Head of caudate nucleus (tissue), 42 donors: Measurements from ENCODE around the gene GARNL3.

Experiments used
- DNase-seq, 42 donors: peaks; one replicate each; pipeline versions ENCODE4 v3.0.0 to v3.0.0-alpha.2; 2020 to 2021; ENCODE audit warnings: mixed read lengths in 7 of 42
- intact Hi-C: fragments of 100-400 bp; cut with DNase I; formaldehyde crosslinking; loops from one replicate; pipeline ENCODE4 v1.15.0; 2022

GARNL3 gene

GRCh38 chr9:127264462-127265219 is at the start of gene GARNL3:
Gene GARNL3 (plus strand): TSS chr9:127264774. CDS start chr9:127264878, 104 bp downstream.
- peak in 17 of 42 donors; percentile 14 to 71 (median 36) for DNase-seq
- intact Hi-C loops, result no loop called here

- peak in 4 of 42 donors; percentile 8 to 21 (median 12) for DNase-seq
- intact Hi-C loops, result no loop called here
Observed at GRCh38 chr9:127215268-127216209, 49.0 kb upstream of the GARNL3 start.

- intact Hi-C loops, result no loop called here
- DNase-seq, result peak in 1 of 42 donors; percentile 17
Observed at GRCh38 chr9:127216210-127216887, 48.2 kb upstream of the GARNL3 start.

DNA sequence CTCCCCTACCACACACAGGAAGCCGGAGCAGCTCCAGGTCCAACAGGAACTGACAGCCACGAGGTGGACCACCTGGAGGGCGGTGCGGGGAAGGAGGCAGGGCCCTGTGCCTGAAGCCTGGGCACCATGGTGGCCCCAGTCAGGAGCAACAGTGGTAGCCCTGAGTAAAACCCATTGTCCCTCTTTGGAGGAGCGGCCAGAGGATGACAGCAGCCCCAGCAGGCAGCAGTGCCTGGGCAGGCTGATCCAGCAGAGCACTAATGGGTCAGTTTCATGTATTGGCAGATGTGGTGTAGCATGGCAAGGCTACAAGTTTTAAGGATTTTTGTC is 47.7 kb upstream of the GARNL3 start:
- DNase-seq, result peak in 2 of 42 donors; percentile 21 to 56
- intact Hi-C loops, result no loop called here

- DNase-seq, result peak in 2 of 42 donors; percentile 23 to 24
- intact Hi-C loops, result no loop called here
Observed at GRCh38 chr9:127218818-127219217, 45.8 kb upstream of the GARNL3 start.

GRCh38 chr9:127219520-127219919 is 45.1 kb upstream of the GARNL3 start:
- peak in 1 of 42 donors; percentile 27 for DNase-seq
- intact Hi-C loops, result no loop called here

DNA sequence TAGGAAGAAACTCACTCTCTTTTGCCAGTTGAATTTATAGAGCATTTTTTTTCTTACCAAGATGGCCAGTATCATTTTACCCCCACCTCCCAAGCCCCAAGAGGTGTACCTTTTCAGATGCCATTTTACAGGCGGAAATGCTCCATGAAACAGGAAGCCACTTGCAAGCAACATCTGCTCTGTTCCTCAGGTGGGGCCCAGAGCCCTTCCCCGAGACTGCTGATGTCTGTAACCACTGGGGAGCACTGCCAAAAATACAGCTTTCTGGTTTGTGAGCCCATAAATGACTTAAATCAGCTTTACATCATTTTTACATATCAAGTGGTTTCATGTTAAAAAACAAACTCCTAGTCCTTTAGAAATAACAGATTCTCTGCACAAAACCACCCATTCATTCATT is 42.9 kb upstream of the GARNL3 start:
- peak in 1 of 42 donors; percentile 10 for DNase-seq
- intact Hi-C loops, result no loop called here

DNA sequence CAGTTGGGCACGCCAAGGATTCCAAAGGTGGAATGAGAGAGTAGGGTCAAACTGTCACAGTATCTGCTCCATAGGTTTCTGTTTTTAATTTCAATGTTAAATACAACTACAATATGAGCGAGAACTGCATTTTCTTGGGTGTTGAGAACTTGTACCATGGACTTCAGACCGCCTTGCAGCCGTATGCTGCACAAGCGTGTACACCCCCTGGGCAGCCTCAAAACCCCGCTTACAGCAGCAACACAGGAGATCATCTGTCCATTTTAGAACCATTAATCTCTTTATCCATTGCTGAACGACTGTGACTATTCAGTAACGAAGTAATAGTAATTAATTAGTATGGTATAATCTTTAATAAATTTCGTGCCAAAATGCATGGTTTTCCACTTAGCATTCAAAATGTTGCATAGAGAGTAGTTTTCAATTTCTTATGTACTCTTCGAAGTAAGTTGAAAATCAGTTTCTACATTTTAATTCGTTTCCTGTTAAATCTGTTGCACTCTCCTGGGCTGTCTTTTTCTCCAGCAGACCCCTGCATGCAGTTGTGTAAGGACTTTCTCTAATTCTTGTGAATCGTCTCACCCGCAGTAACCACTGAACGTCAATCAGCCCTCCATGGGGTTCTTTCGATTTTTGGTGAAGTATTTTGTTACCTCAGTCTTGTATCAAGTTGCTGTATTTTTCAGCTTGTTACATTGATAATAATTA is 42.0 kb upstream of the GARNL3 start:
- intact Hi-C loops, result no loop called here
- peak in 1 of 42 donors; percentile 20 for DNase-seq

DNA sequence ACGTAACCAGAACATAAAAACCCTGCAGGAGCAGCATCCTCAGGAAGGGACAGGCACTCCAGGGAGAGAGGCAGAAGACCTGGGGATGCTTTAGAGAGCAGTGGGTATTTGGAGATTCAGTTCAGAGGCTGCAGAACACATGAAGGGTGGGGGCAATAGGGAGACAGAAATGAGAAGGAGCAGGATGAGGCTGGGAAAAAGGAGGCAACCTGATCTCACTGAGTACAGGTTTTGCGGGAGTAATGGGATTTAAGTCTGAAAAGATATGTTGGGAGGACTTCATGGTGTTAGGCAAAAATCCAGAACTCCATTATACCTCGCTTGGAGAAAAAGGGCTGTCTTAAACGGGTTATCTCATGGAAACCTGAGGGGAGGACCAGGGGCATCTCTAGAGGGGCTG is 41.3 kb upstream of the GARNL3 start:
- intact Hi-C loops, result no loop called here
- peak in 2 of 42 donors; percentile 14 to 34 for DNase-seq

- intact Hi-C loops, result no loop called here
- peak in 4 of 42 donors; percentile 17 to 53 (median 33) for DNase-seq
Observed at GRCh38 chr9:127223810-127224177, 40.8 kb upstream of the GARNL3 start.

GRCh38 chr9:127224178-127224882 is 40.2 kb upstream of the GARNL3 start:
- intact Hi-C loops, result no loop called here
- DNase-seq, result peak; percentile 82 to 96 (median 92)

DNA sequence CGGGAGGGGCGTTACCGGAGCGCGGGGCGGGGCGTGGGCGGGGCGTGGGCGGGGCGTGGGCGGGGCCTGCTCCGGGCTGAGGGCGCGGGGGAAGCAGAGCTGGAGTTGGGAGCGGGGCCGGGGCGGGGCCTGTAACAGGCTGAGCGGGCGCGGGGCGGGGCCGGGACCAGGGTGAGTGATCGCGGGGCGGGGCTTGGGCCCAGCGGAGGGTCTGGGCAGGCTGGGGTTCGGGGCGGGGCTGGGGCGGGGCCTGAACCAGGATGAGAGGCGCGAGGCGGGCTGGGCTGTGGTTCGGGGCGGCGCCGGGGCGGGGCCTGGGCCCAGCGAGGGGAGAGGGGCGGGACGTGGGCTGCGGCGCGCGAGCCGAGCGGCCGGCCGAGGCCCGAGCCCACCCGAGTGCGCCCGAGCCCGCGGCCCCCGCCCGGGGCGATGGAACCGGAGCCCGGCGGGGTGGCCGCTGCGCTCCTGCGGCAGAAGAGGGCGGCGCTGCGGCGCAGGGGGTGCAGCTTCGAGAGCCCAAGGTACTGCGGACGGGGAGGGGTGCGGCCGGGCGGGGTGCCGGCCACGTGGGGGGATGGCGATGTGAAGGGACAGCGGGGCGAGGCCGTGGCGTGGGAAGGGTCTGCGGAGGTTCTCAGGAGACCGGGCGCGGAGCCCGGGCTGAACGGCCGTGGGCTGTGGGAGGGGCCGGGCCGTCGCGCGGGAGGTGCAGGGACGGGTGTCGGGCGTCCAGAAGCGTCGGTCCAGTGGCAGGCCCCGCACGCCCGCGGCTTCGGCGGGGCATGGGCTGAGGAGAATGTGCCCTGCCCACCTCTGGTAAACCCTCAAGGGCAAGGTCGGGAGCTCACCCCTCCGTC is 39.5 kb upstream of the GARNL3 start:
- intact Hi-C loops, result loop anchor here (5.0 kb wide), 1 partner anchor 172 kb away; the partner anchor contains the start of gene SLC2A8

DNA sequence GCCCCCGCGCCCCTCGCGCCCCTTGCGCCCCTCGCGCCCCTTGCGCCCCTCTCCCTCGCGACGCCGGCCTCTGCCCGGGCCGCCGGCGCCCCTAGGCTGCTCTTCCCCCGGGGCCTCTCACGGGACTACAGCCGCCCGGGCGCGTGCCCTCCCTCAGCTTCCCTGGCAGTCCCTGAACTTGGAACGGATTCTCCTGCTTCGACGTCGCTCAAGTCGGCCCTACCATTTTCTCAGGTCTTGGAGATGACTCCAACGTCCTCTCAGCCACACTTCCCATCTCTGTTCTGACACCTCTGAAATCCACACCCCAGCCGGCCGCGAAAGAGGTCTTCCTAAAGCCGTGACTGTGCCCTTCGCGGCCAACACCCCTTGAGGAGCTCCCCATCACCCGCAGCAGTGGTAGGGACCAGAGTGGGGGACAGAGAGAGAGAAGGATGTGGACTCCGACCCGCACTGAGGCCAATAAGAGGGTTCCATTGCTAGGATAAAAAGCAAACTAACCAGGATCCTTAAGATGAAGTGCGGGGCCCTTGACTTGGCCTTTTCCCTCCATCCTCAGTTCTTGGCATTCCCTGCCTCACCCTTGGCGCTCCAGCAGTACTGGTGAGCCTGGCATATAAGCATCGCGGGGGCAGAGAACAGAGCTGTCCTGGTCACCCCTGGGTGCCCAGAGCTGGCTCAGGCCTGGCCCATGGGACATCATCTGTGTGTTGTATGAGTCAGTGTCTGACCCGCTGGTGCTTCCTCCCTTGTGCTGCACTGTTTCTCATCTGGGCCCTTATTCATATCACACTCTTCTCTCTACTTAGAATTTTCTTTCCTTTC is 38.6 kb upstream of the GARNL3 start:
- DNase-seq, result peak in 17 of 42 donors; percentile 20 to 68 (median 39)
- intact Hi-C loops, result loop anchor here (5.0 kb wide), 1 partner anchor 171 kb away; the partner anchor contains the start of gene SLC2A8

More for the DNA sequence above, 39.5 kb upstream of the GARNL3 start:
- DNase-seq, result peak; percentile 94 to 100 (median 99)

DNA sequence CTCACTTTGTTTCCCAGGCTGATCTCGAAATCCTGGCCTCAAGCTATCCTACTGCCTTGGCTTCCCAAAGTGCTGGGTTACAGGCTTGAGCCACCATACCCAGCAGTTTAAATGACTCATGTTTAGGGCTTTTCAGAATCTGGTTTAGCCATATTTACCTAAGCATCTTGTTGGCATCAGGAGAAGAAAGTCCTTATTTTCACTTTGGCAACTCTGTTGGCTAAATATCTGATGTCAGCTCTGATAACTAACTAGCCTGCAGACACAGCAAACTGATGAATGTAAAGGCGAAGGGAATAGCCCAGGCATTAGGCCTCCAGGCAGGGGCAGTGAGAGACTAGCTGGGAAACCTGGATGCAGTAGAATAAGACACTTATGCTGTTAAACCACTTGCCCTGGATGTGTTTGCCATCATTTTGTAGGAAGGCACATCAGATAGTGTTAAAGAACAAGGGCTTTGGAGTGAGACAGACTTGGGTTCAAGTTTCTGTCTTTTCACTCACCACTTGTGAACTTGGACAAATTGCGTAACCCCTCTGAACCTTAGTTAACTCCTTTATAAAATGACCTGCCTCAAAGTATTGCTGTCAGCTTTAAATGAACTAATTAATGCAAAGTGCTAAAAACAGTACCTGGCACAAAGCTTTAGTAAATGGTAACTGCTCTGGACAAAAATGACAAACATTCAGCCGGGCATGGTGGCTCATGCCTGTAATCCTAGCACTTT is 34.7 kb upstream of the GARNL3 start:
- no peak for DNase-seq
- intact Hi-C loops, result loop anchor here (5.0 kb wide), 1 partner anchor 167 kb away; the partner anchor contains the start of gene SLC2A8

DNA sequence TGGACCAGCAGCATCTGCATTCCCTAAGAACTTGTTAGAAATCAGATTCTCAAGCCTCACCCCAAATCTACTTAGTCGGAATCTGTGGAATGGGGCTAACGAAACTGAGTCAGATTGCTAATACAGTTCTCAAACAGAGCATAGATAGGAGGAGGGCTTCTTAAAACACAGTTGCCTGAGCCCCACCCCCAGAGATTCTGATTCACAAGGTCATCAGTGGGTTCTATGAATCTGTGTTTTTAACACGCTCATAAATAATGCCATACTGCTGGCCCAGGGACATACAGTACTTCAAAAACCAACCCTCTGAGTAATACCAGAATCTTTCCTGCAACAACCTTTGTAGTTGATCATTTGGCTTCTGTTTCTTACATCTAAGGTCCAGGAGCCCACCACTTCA is 32.9 kb upstream of the GARNL3 start:
- intact Hi-C loops, result no loop called here
- no peak for DNase-seq
